HG02588 (cell line): Measurements from ENCODE around the gene HSPB7.
A peak's percentile ranks its signal among the peaks of the same experiment; 100 is the strongest.
"Not testable (repeated sequence)": the region's sequence is repeated elsewhere in the genome, so short reads cannot be mapped to it uniquely, and the experiment has no call there.

Experiments
- ATAC-seq: cut with Tn5 transposase; IDR thresholded peaks from one replicate; pipeline ENCODE4 v1.9.1; 2021; ENCODE audit warnings: mild to moderate bottlenecking, moderate library complexity; ENCODE audit not compliant: unreplicated experiment

The HSPB7 gene

GRCh38 chr1:15985611-15986297 is 32.1 kb downstream of the HSPB7 start:
- no peak for ATAC-seq

GRCh38 chr1:15983275-15983674 is 34.6 kb downstream of the HSPB7 start:
- no peak for ATAC-seq

GRCh38 chr1:15981679-15982078 is 36.2 kb downstream of the HSPB7 start:
- no peak for ATAC-seq

- ATAC-seq: not testable (repeated sequence)
Observed at GRCh38 chr1:15977947-15978346, 39.9 kb downstream of the HSPB7 start.

DNA sequence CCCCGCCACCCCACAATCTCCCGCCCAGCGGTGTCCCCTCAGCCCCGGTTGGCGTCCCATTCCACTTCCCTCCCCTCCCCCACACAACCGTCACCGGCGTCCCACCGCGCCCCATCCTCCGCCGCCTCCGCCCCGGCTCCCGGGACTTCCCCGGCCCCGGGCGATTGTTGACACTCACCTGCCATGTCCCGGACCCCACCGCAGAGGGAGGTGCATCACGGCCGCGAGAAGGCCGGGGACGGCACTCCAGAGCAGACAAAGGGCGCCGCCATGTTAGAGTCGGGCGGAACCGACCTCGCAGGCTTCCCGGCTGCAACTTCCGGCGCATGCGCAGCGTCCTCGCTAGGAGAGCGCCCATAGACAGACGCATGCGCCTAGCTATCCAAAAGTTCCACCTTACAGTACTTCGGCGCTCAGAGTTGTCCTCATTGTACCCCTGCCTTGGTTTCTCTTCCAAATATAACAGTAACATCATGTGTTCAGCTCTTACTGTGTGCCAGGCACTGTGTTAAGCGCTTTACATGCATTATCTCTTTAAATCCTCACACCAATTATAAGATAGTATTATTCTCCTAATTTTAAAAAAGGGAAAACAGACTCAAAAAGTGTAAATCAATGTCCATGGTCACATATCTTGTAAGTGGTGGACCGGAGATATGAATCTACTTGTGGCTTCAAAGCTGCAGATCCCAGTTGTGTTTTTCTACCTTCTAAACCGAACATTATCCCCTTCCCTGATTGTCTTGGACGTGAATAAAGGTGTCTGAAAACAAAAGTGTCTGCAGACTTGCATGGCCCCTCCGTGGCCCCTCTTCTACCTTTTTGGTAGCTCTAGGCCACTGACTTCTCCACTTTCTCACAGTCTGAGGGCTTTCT is 41.8 kb downstream of the HSPB7 start, which contains the start of gene ZBTB17:
TSS of gene ZBTB17 (minus strand) at position 297 of the 876 bp plus-strand sequence. CDS start 27,606 bp downstream, outside the sequence.
- ATAC-seq: peak; percentile 67

DNA sequence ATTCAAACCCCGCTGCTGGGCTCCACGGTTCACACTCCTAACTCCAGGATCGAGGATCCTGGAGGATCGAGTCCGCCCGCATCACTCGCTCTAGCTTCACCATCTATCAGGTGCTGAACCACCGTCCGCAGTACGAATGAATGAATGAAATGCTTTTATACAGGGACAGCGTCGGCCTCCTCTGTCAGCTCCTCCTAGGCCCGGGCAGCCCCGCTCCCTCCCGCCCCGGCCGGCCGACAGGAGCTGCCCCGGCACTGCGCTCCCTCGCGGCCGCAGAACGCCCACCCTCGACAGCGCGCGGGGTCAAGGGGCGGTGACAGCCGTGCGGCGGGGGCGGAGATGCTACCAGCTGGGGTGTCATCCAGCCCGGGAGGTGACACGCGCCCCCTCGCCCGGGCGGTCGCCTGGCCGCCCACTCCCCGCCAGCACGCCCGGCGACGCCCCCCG is 42.5 kb downstream of the HSPB7 start:
- peak; percentile 57 for ATAC-seq

GRCh38 chr1:15974855-15975254 is 43.0 kb downstream of the HSPB7 start:
- ATAC-seq: peak; percentile 42

- no peak for ATAC-seq
Observed at GRCh38 chr1:15973772-15974171, 44.1 kb downstream of the HSPB7 start.

DNA sequence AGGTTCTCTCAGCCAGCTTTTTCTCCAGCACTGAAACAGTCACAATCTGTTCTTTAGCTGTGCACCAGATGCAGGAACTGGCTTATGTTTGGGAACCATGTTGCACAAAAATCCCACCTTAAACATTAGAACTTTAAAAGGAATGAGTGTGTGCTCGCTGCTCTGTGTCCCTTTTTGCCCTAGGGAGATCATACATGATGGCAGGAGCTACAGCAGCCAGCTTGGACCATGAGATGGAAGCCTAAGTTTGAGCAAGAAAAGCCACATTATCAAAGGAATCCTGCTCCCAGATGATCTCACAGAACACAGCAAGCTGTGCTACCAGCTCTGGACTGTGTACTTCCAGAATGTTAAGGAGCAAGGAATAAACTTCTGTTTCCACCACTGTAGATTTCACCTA is 45.4 kb downstream of the HSPB7 start:
- no peak for ATAC-seq

- ATAC-seq: no peak
Observed at GRCh38 chr1:15970911-15971310, 46.9 kb downstream of the HSPB7 start.

- no peak for ATAC-seq
Observed at GRCh38 chr1:15969321-15969880, 48.4 kb downstream of the HSPB7 start.

GRCh38 chr1:15968172-15968571 is 49.7 kb downstream of the HSPB7 start:
- ATAC-seq: no peak

DNA sequence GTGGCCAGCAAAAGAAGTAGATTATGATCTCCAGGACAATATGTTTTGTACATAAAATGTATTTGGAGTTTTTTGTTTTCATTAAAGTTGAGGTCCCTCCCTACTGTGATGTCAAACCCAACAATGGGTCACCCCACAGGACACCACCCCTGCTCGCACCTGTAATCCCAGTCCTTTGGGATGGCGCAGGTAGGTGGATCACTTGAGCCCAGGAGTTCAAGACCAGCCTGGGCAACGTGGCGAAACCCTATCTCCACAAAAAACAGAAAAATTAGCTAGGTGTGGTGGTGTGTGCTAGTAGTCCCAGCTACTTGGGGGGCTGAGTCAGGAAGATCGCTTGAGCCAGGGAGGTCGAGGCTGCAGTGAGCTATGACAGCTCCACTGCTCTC is 50.9 kb downstream of the HSPB7 start:
- no peak for ATAC-seq

- ATAC-seq: peak; percentile 72
Observed at GRCh38 chr1:15966081-15966955, 51.5 kb downstream of the HSPB7 start.

- no peak for ATAC-seq
Observed at GRCh38 chr1:15965228-15965767, 52.5 kb downstream of the HSPB7 start.
